GM12864 (cell line): ENCODE results near the gene HOXD9.
A peak's percentile ranks its signal among the peaks of the same experiment; 100 is the strongest.

Source experiments
- DNase-seq: peaks from one replicate; pipeline ENCODE4 v3.0.0-alpha.2; 2011; ENCODE audit warnings: low read depth
- H3K4me3 ChIP-seq: 2 replicates; pipeline ENCODE4 v1.5.1; 2011; ENCODE audit warnings: mild to moderate bottlenecking, low read depth, low read length, control low read depth
- TF ChIP-seq, protein P1 (sequence below): IDR thresholded peaks from 2 replicates; pipeline ENCODE4 v1.5.1; 2011; ENCODE audit warnings: low read depth, mild to moderate bottlenecking, moderate library complexity, low read length, control low read depth, inconsistent platforms; ENCODE audit errors: missing control alignments

The HOXD9 gene

DNA sequence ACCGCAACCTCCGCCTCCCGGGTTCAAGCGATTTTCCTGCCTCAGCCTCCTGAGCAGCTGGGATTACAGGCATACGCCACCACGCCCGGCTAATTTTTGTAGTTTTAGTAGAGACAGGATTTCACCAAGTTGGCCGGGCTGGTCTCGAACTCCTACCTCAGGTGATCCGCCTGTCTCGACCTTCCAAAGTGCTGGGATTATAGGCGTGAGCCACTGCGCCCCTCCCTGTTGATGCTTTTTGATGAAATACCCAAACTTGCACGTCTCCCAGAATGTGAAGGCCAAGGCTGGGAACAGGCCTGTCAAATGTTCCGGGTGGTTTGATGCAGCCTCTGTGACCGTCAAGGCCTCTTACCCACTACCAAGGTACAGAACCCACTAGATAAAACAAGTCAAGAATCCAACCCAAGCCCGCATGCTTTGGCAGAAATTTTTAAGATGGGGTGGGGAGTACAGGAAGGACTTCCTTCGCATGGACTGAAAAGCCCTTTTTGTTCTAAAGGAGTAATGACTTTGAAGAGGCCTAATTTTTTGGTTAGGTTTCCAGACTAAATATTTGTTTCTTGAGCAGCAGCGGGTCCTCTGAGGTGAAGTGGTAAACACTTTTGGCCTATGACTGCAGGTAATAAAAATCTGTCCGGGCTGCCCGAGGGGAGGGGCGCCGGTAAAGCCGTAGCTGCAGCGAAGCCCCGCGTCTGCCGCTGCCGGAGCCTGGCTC, 35.0 kb upstream of the HOXD9 start:
- DNase-seq = no peak
- TF ChIP-seq, protein P1, sequence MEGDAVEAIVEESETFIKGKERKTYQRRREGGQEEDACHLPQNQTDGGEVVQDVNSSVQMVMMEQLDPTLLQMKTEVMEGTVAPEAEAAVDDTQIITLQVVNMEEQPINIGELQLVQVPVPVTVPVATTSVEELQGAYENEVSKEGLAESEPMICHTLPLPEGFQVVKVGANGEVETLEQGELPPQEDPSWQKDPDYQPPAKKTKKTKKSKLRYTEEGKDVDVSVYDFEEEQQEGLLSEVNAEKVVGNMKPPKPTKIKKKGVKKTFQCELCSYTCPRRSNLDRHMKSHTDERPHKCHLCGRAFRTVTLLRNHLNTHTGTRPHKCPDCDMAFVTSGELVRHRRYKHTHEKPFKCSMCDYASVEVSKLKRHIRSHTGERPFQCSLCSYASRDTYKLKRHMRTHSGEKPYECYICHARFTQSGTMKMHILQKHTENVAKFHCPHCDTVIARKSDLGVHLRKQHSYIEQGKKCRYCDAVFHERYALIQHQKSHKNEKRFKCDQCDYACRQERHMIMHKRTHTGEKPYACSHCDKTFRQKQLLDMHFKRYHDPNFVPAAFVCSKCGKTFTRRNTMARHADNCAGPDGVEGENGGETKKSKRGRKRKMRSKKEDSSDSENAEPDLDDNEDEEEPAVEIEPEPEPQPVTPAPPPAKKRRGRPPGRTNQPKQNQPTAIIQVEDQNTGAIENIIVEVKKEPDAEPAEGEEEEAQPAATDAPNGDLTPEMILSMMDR = no peak
- H3K4me3 ChIP-seq = no peak overlapping the region

DNA sequence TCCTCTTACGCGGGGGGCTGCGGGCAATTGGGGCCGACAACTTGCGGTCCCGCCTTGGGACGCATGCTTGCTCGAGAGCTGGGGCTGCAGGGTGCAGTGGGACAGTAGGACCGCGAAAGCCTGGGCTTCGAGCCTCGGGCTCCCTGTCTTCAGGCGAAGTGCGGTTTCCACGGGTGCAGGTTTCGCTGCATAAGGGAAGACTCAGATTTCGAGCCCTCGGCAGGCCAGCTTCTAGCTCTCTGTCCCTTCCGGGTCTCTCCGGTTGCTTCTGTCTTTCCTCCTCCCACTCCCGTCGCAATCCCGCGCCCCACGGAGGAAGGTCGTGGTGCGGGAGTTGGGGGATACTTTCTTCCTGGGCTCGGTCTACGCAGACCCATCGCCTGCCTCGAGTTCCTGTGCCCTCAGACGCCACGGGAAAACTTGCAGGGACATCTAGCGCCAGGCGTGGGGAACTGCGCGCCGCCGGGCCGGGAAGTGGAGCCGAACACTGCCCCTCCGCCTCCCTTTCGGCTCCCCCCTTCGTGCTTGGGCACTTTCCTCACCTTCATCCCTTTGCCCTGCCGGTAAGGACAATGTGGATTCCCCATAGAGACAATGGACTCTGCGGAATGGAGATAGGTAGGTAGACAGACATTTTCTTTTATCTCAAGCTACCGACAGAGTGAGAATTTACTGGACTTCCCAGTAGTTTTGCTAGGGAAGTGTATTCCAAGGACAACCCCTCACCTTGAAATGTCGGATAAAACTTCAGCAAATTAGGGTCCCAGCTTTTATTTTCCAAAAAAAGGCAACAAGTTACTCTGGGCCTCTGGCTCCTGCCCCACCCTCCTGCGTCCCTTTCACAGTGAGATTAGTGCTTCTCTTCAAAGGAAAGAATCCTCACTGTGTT, 34.2 kb upstream of the HOXD9 start:
- TF ChIP-seq, protein P1 = peak; percentile 74
- DNase-seq = no peak
- H3K4me3 ChIP-seq = no peak overlapping the region

DNA sequence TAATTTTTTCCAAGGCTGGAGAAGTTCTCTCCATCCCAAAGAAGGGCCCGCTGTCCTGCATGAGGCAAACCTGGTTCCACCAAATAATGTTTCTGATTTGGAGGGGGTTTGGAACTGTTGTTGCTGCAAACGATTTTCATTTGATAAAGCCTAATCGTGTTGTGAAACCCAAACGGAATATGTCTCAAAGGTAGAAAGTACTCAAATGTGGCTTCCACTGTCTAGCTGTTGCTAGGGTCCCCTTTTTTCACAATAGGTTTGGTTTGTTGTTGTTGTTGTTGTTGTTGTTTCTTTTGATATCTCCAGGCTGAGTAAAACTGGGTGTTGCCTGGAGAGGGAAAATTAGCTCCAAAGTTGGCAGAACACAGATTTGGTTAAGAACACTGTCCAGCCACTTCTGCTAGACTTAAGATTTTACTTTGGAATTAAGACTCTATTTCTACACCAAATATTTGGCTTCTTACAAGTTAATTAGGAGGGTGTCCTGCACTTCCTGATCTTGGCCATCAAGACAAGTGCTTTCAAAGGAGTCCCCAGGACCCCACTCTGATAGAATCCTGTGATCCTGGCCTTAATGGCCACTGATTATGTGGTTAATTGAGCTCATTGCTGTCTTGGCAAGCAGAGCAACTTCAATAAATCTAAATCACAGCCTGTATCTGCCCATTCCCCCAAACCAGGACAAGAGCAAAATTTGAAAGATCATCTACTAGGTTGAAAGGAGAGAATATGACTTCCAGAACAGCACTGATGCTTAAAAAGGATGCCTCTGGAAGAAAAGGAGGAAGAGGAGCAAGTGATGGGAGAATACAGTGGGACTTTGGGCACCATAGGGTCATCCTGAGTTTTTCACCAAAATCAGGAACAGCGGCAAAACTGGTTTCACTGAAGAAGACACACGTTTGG, 33.3 kb upstream of the HOXD9 start:
- no peak for DNase-seq
- TF ChIP-seq, protein P1 = no peak

DNA sequence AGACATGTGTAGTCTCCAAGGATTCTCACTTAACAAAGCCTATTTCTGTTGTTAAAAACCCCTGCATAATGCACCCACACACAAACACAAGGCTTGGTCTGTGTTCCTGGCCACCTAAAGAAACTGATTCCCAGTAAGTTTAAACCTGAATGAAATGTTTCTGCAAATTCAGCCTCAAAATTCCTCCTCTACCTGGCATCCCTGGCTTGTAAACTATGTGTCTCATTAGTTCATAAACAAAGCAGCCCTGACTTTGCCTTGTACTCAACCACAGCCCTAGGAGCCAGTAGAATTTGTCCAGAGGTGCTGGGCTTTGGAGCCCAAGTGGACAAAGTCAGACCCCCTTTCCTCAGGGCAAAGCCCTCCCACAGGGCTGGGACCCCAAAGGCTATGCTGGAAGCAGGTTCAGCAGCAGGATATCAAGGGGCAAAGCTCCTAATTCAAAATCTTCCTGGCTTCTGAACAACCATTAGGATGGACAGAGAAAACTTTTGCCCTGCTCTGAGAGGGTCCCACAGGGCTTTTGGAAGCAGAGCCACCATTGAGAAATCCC, 32.6 kb upstream of the HOXD9 start:
- DNase-seq = no peak
- H3K4me3 ChIP-seq = no peak overlapping the region
- TF ChIP-seq, protein P1 = no peak

More for the DNA sequence above, 33.3 kb upstream of the HOXD9 start:
- H3K4me3 ChIP-seq = no peak overlapping the region

DNA sequence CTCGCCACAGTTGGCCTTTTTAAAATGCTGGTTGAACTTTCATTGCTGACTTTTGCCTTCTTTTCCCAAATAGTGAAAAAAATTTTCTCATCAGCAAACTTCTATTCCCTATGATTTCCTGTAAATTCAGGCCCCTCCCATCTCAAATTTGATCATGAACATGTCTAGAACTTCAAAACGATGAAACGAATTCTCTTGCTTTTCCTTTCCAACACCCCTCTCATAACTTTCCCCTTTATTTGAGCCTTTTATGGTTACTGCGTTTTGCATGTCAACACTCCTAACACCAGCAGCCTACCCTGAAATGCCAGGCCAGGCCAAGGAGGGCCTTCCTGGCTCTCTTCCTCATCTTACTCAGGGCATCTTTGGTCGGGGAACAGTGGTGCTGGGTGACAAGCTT, 31.7 kb upstream of the HOXD9 start:
- TF ChIP-seq, protein P1 = no peak
- no peak overlapping the region for H3K4me3 ChIP-seq
- DNase-seq = no peak

DNA sequence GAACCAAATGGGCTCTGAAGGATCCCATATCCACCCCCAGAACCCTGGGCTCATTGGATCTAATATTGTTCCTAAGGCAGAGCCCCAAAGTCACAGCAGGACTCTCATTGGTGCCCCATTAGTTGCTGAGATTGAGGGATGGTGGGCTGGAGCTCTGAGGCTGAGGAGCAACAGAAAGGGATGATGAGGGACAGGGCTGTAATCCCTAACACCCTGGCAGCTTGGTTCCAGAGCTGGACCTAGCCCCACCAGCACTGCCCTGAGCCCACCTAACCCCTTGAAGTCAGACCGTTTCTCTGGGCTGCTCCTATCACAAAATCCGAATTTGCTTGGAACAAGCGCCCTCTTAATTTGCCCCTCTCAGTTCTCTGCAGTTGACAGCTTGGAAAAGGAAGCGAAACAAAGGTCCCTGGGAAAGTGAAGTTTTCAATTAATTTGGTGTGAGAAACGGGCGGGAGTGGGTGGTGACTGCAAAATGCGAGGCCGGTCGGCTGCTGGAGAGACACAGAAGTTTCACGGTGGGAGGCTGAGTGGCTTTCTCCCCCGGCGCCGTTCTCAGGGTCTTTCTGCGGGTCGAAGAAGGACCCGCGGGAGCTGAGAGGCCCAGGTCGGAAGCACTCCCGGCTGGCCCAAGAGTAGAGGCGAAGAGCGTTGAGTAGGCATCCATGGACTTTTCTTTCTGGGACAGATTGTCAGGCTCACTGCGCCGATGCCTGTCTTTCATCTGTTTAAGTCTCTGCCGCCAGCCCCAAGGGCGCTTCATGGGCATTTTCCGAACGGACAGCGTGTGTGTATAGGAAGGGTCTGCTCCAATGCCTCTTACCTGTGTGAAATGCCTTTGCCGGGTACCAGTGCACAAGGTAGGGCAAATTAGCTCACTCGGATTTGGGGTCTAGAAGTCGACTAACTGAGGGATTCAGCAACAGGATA, 30.9 kb upstream of the HOXD9 start:
- no peak for DNase-seq
- H3K4me3 ChIP-seq = no peak overlapping the region
- TF ChIP-seq, protein P1 = no peak
